GM23338 (cell line): ENCODE results near the gene BICC1.

ENCODE experiments used
- CREB1 ChIP-seq: fragments of 250-450 bp; sonication (Bioruptor Pico); IDR thresholded peaks from 2 replicates; pipeline ENCODE4 v1.5.0; 2020; ENCODE audit warnings: low read depth, mild to moderate bottlenecking, moderate library complexity
- CTCF ChIP-seq, 2 experiments: fragments of 200-600 bp in 1 of 2; sonication (generic) in 1 of 2; conservative IDR thresholded peaks; 2 replicates each; pipeline versions ENCODE4 v1.5.1 to v1.6.1; 2016 to 2017; ENCODE audit warnings: antibody characterized with exemption in 2 of 2, low read depth in 2 of 2, mild to moderate bottlenecking in 2 of 2, moderate library complexity in 1 of 2
- EZH2 ChIP-seq: fragments of 200-600 bp; sonication (generic); IDR thresholded peaks from one replicate; pipeline ENCODE4 v1.8.0; 2017; ENCODE audit warnings: antibody characterized with exemption, mild to moderate bottlenecking, low read depth; ENCODE audit not compliant: unreplicated experiment
- JUNB ChIP-seq: IDR thresholded peaks from one replicate; pipeline ENCODE4 v1.6.1; 2016; ENCODE audit warnings: antibody characterized with exemption; ENCODE audit not compliant: unreplicated experiment

GRCh38 chr10:58590152-58590840 lies 77.6 kb downstream of the BICC1 start:
- TF ChIP-seq CTCF (conservative IDR thresholded peaks at IDR 0.05; ENCODE audit: low read depth in 2 of 2): no peak
- TF ChIP-seq EZH2: no peak
- no peak for TF ChIP-seq JUNB
- no peak for TF ChIP-seq CREB1 (CRISPR knock-in tag)
